Smooth muscle cell (in vitro differentiated cells): Measurements from ENCODE around the gene SYNM. TPM values are rescaled to one million over a fixed set of nuclear protein-coding genes. Genes with fewer than 3 reads are reported as not detected.
"Not testable (repeated sequence)": the region's sequence is repeated elsewhere in the genome, so short reads cannot be mapped to it uniquely, and the experiment has no call there.

Experiments
- DNase-seq: peaks from one replicate; lab custom pipeline; 2025; ENCODE audit not compliant: unreplicated experiment; lab: John Stamatoyannopoulos, UW
- H2AFZ ChIP-seq: fragments of 200-600 bp; sonication (generic); 2 replicates; pipeline ENCODE4 v1.6.0; 2016; ENCODE audit warnings: antibody characterized with exemption, low read depth, mild to moderate bottlenecking
- H3F3A ChIP-seq: fragments of 200-600 bp; sonication (generic); 2 replicates; pipeline ENCODE4 v1.6.0; 2017; ENCODE audit warnings: antibody characterized with exemption, low read depth
- H3K27ac ChIP-seq: fragments of 200-600 bp; sonication (generic); 2 replicates; pipeline ENCODE4 v1.5.1; 2016; ENCODE audit warnings: low read depth, mild to moderate bottlenecking
- H3K27me3 ChIP-seq: fragments of 200-600 bp; sonication (generic); 2 replicates; pipeline ENCODE4 v1.6.1; 2016; ENCODE audit warnings: low read depth, mild to moderate bottlenecking
- H3K36me3 ChIP-seq: fragments of 200-600 bp; sonication (generic); 2 replicates; pipeline ENCODE4 v1.5.1; 2016; ENCODE audit warnings: low read depth
- H3K4me1 ChIP-seq: fragments of 200-600 bp; sonication (generic); 2 replicates; pipeline ENCODE4 v1.5.1; 2016; ENCODE audit warnings: low read depth
- H3K4me2 ChIP-seq: fragments of 200-600 bp; sonication (generic); 2 replicates; pipeline ENCODE4 v1.6.0; 2016; ENCODE audit warnings: mild to moderate bottlenecking
- H3K4me3 ChIP-seq: fragments of 200-600 bp; sonication (generic); 2 replicates; pipeline ENCODE4 v1.5.1; 2016; ENCODE audit warnings: mild to moderate bottlenecking
- H3K79me2 ChIP-seq: fragments of 200-600 bp; sonication (generic); 2 replicates; pipeline ENCODE4 v1.6.0; 2016; ENCODE audit warnings: low read depth, mild to moderate bottlenecking
- H3K9ac ChIP-seq: fragments of 200-600 bp; sonication (generic); 2 replicates; pipeline ENCODE4 v1.6.0; 2016; ENCODE audit warnings: low read depth
- H3K9me3 ChIP-seq: fragments of 200-600 bp; sonication (generic); replicated peaks from 2 replicates; pipeline ENCODE4 v1.5.1; 2016; ENCODE audit warnings: low read depth
- H4K20me1 ChIP-seq: fragments of 200-600 bp; sonication (generic); 2 replicates; pipeline ENCODE4 v1.6.0; 2016; ENCODE audit warnings: low read depth
- CTCF ChIP-seq: fragments of 200-600 bp; sonication (generic); IDR thresholded peaks from 2 replicates; pipeline ENCODE4 v1.5.1; 2017; ENCODE audit warnings: borderline replicate concordance, mild to moderate bottlenecking, antibody characterized with exemption; ENCODE audit not compliant: insufficient read depth, poor library complexity, severe bottlenecking
- WGBS: methylation state at CpG from one replicate; pipeline ENCODE4 v1.1.7; 2016; ENCODE audit warnings: low lambda C conversion rate; 5-methylcytosine and 5-hydroxymethylcytosine counted together
- polyA plus RNA-seq: library from polyadenylated mRNA; unstranded; fragments of >200 nt; fragmentation: Nextera tagmentation; extraction: Ambion mirVana; gene quantifications from 2 replicates; pipeline ENCODE4 v1.2.1, GENCODE V29; 2016
- total RNA-seq: library from RNA; depleted of rRNA; stranded (reverse); fragments of >200 nt; gene quantifications from 2 replicates; pipeline ENCODE4 v1.2.3, GENCODE V29; 2014

SYNM gene
- total and polyA plus RNA-seq, 2 experiments from 2014 or later, result 1.3 to 3.0 TPM

GRCh38 chr15:99073008-99073717 lies 31.7 kb upstream of the SYNM start:
- no peaks in the 10 kb centered on the region for H3K4me1 ChIP-seq
- no peak overlapping the region for H3K4me3 ChIP-seq
- H3K27me3 ChIP-seq, result no peaks in the 10 kb centered on the region
- no peaks in the 10 kb centered on the region for H3K79me2 ChIP-seq
- H3K9me3 ChIP-seq, result no peaks in the 10 kb centered on the region
- H4K20me1 ChIP-seq, result no peaks in the 10 kb centered on the region
- no peaks in the 10 kb centered on the region for H3K36me3 ChIP-seq
- H3K9ac ChIP-seq, result no peak overlapping the region
- no peak for DNase-seq
- 61% methylated on average over 4 of the region's 4 CpGs for WGBS
- no peak overlapping the region for H3K27ac ChIP-seq
- H2AFZ ChIP-seq, result no peak overlapping the region
- TF ChIP-seq CTCF, result no peak
- no peaks in the 10 kb centered on the region for H3F3A ChIP-seq
- H3K4me2 ChIP-seq, result no peak overlapping the region

- Histone ChIP-seq H3K79me2 (no peaks in the 10 kb centered on the region), H3K36me3 (no peaks in the 10 kb centered on the region), H3F3A (no peaks in the 10 kb centered on the region), H3K4me1 (no peaks in the 10 kb centered on the region), H3K4me3 (no peak overlapping the region), H3K27ac (no peak overlapping the region), H2AFZ (no peak overlapping the region), H3K4me2 (no peak overlapping the region), H4K20me1 (no peaks in the 10 kb centered on the region), H3K9ac (no peak overlapping the region), H3K9me3 (no peaks in the 10 kb centered on the region), H3K27me3 (no peaks in the 10 kb centered on the region)
- TF ChIP-seq CTCF, result no peak
- WGBS, result 79% methylated on average over 5 of the region's 5 CpGs
- DNase-seq, result no peak
These were observed 30.4 kb upstream of the SYNM start for GRCh38 chr15:99074446-99074845.

GRCh38 chr15:99075059-99075652 lies 29.7 kb upstream of the SYNM start:
- H2AFZ ChIP-seq, H3K9me3 ChIP-seq, H3K4me1 ChIP-seq, H3F3A ChIP-seq, H3K4me2 ChIP-seq, H3K4me3 ChIP-seq, DNase-seq, H4K20me1 ChIP-seq, H3K36me3 ChIP-seq, H3K79me2 ChIP-seq, H3K27me3 ChIP-seq, H3K27ac ChIP-seq, H3K9ac ChIP-seq: not testable (repeated sequence)

GRCh38 chr15:99076109-99076508 lies 28.8 kb upstream of the SYNM start:
- Histone ChIP-seq H3K9ac (no peak overlapping the region), H3K27ac (no peak overlapping the region), H3K4me1 (no peaks in the 10 kb centered on the region), H3K4me3 (peak overlapping the region; percentile 50), H2AFZ (peak overlapping the region; percentile 95), H3K79me2 (no peaks in the 10 kb centered on the region), H4K20me1 (no peaks in the 10 kb centered on the region), H3K27me3 (no peaks in the 10 kb centered on the region), H3K36me3 (no peaks in the 10 kb centered on the region), H3K4me2 (peak overlapping the region; percentile 86), H3K9me3 (no peaks in the 10 kb centered on the region), H3F3A (no peaks in the 10 kb centered on the region)
- TF ChIP-seq CTCF, result no peak
- DNase-seq, result no peak
- 65% methylated on average over 2 of the region's 2 CpGs for WGBS
